Stimulated activated memory B cell treated with anti-CD40 and anti-IgM and Interleukin-4, amounts not matched to agents 10 μg/mL and 1 μg/mL and 100 μg/mL, for 72 hours (primary cell): ENCODE results near the gene STON2.
"Not testable (repeated sequence)": the region's sequence is repeated elsewhere in the genome, so short reads cannot be mapped to it uniquely, and the experiment has no call there.

Experiments used
- ATAC-seq: fragments of 150-1000 bp; cut with Tn5 transposase; 2 replicates; pipeline ENCODE4 v1.10.0; 2021
- H3K27ac Mint-ChIP-seq: one replicate; pipeline ENCODE4 v1.8.0; 2022; ENCODE audit warnings: mild to moderate bottlenecking, mixed read lengths
- H3K27me3 Mint-ChIP-seq: one replicate; pipeline ENCODE4 v1.8.0; 2022; ENCODE audit warnings: mixed read lengths
- H3K36me3 Mint-ChIP-seq: one replicate; pipeline ENCODE4 v1.8.0; 2022; ENCODE audit warnings: mixed read lengths
- H3K4me1 Mint-ChIP-seq: one replicate; pipeline ENCODE4 v1.8.0; 2022; ENCODE audit warnings: mixed read lengths
- H3K4me3 Mint-ChIP-seq: one replicate; pipeline ENCODE4 v1.8.0; 2022; ENCODE audit warnings: mild to moderate bottlenecking, moderate library complexity, mixed read lengths
- H3K9me3 Mint-ChIP-seq: one replicate; pipeline ENCODE4 v1.8.0; 2022; ENCODE audit warnings: mixed read lengths

The STON2 gene

DNA sequence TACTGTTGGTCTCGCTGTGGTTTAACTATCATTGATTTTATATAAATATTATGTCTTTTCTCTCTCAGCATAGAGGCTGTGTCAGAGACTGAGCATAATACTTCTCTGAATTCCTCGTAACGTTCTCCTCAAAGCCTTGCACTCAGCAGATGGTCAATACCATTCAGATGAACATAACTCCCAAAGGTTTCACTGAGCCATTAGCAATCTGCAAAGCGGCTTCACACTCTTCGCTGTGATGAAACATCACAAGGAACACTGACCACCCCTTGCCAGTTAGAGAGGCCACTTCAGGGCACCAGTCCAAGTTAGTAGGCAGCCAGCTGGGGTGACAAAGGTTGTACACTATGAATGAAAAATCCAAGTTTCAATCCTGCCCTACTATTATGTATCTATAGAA, 30.1 kb upstream of the STON2 start:
- H3K27ac Mint-ChIP-seq: no peak overlapping the region
- no peaks in the 10 kb centered on the region for H3K9me3 Mint-ChIP-seq
- peaks cover 9% of the 10 kb centered on the region for H3K4me1 Mint-ChIP-seq
- H3K4me3 Mint-ChIP-seq: no peak overlapping the region
- H3K36me3 Mint-ChIP-seq: no peaks in the 10 kb centered on the region
- ATAC-seq: no peak
- H3K27me3 Mint-ChIP-seq: peaks cover 74% of the 10 kb centered on the region

DNA sequence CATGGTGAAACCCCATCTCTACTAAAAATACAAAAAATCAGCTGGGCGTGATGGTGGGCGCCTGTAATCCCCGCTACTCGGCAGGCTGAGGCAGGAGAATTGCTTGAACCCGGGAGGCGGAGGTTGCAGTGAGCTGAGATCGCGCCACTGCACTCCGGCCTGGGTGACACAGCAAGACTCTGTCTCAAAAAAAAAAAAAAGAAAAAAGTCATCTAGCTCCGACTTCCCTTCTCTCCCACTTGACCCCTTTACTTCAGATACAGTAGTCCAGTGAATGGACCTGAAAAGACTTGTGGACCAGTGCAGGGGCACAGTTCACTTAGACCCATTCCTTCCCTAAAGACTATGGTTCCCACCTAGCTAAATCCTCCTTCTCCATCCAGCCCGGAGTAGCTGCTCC, 29.6 kb upstream of the STON2 start:
- H3K9me3 Mint-ChIP-seq, H3K4me1 Mint-ChIP-seq, H3K4me3 Mint-ChIP-seq, H3K36me3 Mint-ChIP-seq, H3K27ac Mint-ChIP-seq, ATAC-seq: not testable (repeated sequence)
- peaks cover 69% of the 10 kb centered on the region for H3K27me3 Mint-ChIP-seq

DNA sequence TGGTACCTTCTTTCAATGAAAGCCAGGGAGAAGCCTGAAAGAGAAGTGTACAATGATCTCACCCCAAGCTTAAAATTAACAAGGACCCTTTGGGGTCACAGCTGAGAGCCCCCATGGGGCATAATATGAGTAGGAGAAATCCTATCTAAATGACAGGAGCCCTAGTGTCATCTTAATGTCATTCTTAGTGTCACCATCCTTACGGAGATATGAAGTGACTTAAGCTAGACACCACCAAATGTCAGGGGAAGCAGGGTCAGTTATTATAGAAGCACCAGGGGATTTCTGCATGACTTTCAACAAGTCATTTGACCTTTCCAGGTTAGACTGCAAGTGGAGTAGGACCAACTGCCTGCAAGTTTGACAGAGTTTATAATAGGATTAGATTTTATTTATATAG, 28.9 kb upstream of the STON2 start:
- H3K4me1 Mint-ChIP-seq: peaks cover 6% of the 10 kb centered on the region
- H3K27ac Mint-ChIP-seq: no peak overlapping the region
- no peak overlapping the region for H3K4me3 Mint-ChIP-seq
- peaks cover 62% of the 10 kb centered on the region for H3K27me3 Mint-ChIP-seq
- no peaks in the 10 kb centered on the region for H3K36me3 Mint-ChIP-seq
- peak; percentile 74 for ATAC-seq
- no peaks in the 10 kb centered on the region for H3K9me3 Mint-ChIP-seq

DNA sequence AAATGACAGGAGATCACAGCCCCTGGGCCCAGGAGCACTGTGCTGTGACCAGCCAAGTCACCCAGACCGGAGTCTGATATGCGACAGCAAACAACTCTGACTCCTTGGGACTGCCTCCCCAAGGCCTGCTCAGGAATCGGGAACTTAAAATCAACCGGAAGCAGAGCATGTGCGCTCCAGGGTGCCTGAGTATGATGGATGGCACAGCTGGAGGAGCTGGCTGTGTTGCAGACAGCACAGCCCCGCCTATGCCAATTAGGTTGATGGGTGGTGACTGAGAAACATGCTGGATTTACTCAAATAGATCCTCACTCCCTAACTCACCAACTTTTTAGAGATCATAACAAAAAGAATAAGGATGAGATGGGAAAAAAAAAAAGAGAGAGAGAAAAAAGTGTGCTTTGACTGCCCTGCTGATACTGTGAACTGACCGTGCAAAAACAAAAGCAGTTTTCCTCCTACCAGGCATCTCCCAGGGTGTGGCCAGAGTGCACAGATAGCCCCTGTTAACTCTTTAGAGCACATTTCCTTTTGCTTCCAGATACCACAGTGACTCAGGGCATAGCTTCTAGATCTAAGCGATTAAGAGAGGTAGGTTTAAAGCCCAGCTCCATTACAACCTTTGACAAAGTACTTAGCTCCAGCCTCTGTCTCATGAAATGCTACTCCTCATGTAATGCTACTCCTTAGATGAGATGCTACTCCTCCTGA, 27.4 kb upstream of the STON2 start:
- no peak overlapping the region for H3K4me3 Mint-ChIP-seq
- peaks cover 47% of the 10 kb centered on the region for H3K27me3 Mint-ChIP-seq
- no peaks in the 10 kb centered on the region for H3K9me3 Mint-ChIP-seq
- no peaks in the 10 kb centered on the region for H3K36me3 Mint-ChIP-seq
- ATAC-seq: no peak
- H3K27ac Mint-ChIP-seq: no peak overlapping the region
- peaks cover 6% of the 10 kb centered on the region for H3K4me1 Mint-ChIP-seq

DNA sequence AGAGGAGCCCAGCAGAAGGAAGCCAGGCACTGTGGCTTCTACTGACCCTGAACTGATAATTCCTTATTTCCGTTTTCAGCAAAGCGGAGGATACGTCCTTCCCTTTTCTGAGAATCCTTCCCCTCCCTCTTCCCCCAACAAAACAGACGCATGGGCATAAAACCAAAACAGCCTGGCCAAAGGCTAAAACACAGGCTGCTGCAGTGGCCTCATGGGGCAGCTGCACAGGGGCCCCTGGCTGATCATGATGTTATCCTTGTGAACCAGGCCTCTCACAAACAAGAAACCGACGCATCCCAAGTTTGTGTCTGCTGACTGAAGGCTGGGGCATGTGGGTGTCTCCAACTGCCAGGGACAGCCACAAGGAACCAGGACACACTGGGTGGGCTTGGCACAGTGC, 23.4 kb upstream of the STON2 start:
- H3K27me3 Mint-ChIP-seq: peaks cover 26% of the 10 kb centered on the region
- peaks cover 6% of the 10 kb centered on the region for H3K4me1 Mint-ChIP-seq
- peaks cover 6% of the 10 kb centered on the region for H3K9me3 Mint-ChIP-seq
- H3K27ac Mint-ChIP-seq: no peak overlapping the region
- no peak for ATAC-seq
- H3K36me3 Mint-ChIP-seq: no peaks in the 10 kb centered on the region
- no peak overlapping the region for H3K4me3 Mint-ChIP-seq

DNA sequence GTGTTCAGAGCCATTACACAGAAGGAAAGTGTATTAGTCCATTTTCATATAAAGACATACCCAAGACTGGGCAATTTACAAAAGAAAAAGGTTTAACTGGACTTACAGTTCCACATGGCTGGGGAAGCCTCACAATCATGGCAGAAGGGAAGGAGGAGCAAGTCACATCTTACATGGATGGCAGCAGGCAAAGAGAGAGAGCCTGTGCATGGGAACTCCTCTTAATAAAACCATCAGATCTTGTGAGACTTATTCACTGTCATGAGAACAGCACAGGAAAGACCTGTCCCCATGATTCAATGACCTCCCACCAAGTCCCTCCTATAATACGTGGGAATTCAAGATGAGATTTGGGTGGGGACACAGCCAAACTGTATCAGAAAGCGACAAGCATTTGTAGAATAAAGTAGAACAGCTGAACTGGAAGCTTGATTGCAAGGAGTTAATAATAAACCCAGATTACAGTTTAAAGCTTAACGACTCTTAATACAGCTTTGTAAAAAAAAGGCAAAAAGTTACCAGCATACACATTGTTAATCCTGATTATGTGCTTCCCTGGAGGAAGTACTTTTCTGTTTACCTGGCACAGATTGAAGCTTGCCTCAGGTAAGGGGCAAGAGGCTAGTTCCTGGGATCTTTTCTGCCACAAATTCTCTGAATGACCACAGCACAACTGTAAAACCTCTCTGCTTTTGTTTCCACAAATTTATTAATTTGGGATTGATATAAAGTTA, 18.1 kb upstream of the STON2 start:
- Mint-ChIP-seq H3K4me3 (no peak overlapping the region), H3K27ac (no peak overlapping the region), H3K9me3 (peaks cover 14% of the 10 kb centered on the region), H3K4me1 (no peaks in the 10 kb centered on the region), H3K27me3 (no peaks in the 10 kb centered on the region), H3K36me3 (no peaks in the 10 kb centered on the region)
- no peak for ATAC-seq

DNA sequence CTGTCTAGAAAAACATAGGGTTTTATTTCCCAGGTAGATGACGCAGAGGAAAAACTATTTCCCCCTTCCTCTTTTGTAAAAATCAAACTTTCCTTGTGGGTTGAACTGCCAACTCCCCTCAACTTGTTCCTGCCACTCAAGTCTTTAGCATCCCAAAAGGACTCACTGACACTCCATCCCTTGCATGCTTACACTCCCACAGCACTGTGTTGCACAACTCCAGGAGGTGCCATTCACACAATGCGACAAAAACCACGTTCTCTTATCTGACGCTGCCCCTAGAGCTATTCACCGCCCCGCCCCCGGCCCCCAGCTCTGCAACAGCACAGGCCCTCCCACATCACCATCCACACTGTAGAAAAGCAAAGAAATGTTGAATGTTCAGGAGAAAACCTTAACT, 16.9 kb upstream of the STON2 start:
- Mint-ChIP-seq H3K36me3 (no peaks in the 10 kb centered on the region), H3K27me3 (peaks cover 4% of the 10 kb centered on the region), H3K27ac (no peak overlapping the region), H3K4me3 (no peak overlapping the region), H3K9me3 (peaks cover 14% of the 10 kb centered on the region), H3K4me1 (no peaks in the 10 kb centered on the region)
- ATAC-seq: no peak

DNA sequence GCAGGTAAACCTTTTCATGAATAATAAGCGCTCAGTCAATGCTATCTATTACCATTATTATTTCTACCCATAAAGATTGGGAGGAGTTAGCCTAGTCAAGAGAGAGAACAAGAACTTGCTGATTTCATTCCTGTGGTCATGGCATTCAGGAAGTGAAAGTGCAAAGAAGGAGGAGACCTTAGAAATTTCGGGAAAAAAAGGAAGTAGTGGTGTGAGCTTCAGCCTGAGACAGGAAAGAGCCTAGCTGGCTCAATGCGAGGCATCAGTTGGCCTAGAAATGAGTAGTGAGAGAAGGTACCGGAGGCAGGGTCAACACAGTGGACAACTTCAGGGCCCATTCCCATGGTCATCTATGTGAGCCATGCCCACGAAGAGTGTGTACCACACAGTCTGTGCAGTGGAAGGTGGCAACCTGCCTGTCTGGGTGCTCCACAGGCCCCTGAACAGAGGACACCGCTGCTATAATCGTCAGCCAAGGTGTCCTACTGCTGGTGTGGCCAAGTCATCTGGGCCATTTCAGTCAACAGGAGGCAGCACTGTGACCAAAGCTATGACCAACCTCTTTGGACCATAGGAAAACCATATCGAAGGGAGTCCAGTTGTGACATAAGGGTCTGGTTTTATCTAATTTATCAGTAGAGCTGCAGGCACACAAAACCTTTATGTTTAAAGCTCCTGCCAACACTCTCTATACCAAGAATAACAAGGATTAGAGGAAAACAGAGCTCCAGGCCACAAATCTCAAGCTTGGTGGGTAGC, 16.2 kb upstream of the STON2 start:
- Mint-ChIP-seq H3K9me3 (peaks cover 15% of the 10 kb centered on the region), H3K36me3 (no peaks in the 10 kb centered on the region), H3K27me3 (peaks cover 10% of the 10 kb centered on the region), H3K4me3 (no peak overlapping the region), H3K27ac (no peak overlapping the region), H3K4me1 (no peaks in the 10 kb centered on the region)
- no peak for ATAC-seq

DNA sequence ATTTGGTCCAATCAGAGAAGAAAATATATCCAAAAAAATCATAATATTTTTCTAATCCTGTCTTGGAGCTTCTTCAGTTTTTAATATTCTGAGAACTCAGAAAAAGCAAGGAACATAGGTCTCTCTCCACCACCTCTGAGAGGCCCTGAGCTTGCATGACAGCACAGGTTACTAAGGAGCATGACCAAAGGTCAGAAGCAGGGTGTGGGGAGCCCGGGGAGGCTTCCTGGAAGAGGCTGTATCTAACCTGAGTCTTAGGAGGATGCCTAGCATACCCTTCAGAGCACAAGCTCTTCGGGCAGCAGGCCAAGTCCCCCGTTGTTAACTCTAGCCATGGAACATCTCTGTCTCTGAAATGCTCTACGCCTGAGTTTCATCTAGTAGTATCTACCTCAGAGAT, 15.7 kb upstream of the STON2 start:
- Mint-ChIP-seq H3K36me3 (no peaks in the 10 kb centered on the region), H3K9me3 (peaks cover 12% of the 10 kb centered on the region), H3K4me1 (no peaks in the 10 kb centered on the region), H3K27me3 (peaks cover 16% of the 10 kb centered on the region), H3K27ac (no peak overlapping the region), H3K4me3 (no peak overlapping the region)
- ATAC-seq: no peak

DNA sequence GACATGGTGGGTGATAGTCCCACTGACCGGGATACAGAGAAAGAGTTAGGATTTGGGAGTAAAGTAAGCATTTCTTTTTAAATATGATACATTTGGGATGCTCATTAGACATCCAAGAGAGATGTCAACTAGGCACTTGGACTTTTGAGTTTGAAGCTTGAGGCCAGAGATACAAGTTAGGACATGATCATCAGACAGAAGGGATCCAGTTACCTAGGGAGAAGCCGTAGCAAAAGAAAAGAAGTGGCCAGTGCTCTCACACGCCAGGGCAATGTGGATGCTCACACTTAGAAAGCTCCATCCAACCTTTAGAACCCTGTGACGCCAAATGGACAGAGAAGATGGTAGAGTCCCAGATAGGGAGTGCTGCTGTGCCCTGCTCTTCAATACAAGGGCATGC, 14.0 kb upstream of the STON2 start:
- Mint-ChIP-seq H3K9me3 (peaks cover 12% of the 10 kb centered on the region), H3K4me1 (no peaks in the 10 kb centered on the region), H3K27me3 (peaks cover 20% of the 10 kb centered on the region), H3K36me3 (no peaks in the 10 kb centered on the region), H3K27ac (no peak overlapping the region), H3K4me3 (no peak overlapping the region)
- no peak for ATAC-seq

DNA sequence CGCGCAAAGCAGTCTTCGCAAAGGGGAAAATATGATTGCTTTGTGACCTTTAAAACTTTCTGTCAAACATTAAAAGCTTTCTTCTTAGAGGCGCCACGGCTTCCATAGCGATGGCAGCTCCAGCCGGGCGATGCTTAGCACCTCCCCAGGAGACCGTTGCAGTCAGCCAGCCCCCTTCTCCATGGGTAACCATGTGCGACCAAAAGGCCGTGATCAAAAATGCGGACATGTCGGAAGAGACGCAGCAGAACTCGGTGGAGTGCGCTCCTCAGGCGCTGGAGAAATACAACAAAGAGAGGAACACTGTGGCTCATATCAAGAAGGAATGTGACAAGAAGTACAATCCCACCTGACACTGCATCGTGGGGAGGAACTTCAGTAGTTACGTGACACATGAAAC, 12.7 kb upstream of the STON2 start:
- no peak for ATAC-seq

DNA sequence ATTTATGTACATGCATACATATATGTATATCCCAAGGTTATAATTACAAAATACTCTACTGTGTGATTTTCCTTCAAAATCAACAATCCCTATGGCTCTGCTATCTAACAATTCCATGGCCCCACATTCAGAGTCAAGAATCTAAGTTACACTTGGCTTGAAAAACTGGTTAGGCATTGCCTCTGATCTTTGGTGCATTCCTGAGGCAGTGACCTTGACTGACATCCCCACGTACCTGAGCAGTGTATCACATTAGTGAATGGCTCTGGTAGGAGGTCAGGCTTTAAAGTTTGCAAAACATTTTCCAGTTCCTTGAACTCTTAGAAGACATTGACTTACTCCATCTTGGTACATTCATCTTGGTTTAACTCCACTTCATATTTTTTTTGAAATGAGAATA, 8.5 kb upstream of the STON2 start:
- H3K36me3 Mint-ChIP-seq: no peaks in the 10 kb centered on the region
- peaks cover 44% of the 10 kb centered on the region for H3K27me3 Mint-ChIP-seq
- no peak overlapping the region for H3K27ac Mint-ChIP-seq
- no peaks in the 10 kb centered on the region for H3K4me1 Mint-ChIP-seq
- no peak overlapping the region for H3K4me3 Mint-ChIP-seq
- H3K9me3 Mint-ChIP-seq: peaks cover 8% of the 10 kb centered on the region
- ATAC-seq: no peak

More for the DNA sequence above, 12.7 kb upstream of the STON2 start:
- Mint-ChIP-seq H3K36me3 (no peaks in the 10 kb centered on the region), H3K9me3 (peaks cover 12% of the 10 kb centered on the region), H3K27ac (no peak overlapping the region), H3K4me3 (no peak overlapping the region), H3K4me1 (no peaks in the 10 kb centered on the region), H3K27me3 (peaks cover 20% of the 10 kb centered on the region)

DNA sequence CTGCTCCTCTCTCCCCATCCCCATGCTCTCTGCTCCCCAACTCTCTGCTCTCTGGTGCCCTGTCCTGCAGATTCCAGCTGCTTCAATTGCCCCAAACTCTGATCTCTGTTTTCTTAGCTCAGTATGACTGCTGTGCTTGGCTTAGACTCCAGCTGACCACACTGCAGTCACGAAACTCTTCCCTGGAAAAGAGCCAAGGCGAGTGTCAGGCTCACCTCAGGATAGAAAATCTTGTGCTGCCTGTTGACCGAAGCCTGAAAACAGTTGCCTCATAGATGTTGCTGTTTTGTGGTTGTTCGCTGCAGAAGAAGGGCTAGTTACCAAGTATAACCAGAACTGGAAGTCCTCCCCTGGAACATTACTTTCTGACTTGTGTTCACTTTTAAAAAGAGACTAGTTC, 6.7 kb upstream of the STON2 start:
- H3K36me3 Mint-ChIP-seq: no peaks in the 10 kb centered on the region
- peaks cover 39% of the 10 kb centered on the region for H3K27me3 Mint-ChIP-seq
- H3K9me3 Mint-ChIP-seq: peaks cover 7% of the 10 kb centered on the region
- no peak overlapping the region for H3K27ac Mint-ChIP-seq
- no peak for ATAC-seq
- no peaks in the 10 kb centered on the region for H3K4me1 Mint-ChIP-seq
- H3K4me3 Mint-ChIP-seq: no peak overlapping the region

DNA sequence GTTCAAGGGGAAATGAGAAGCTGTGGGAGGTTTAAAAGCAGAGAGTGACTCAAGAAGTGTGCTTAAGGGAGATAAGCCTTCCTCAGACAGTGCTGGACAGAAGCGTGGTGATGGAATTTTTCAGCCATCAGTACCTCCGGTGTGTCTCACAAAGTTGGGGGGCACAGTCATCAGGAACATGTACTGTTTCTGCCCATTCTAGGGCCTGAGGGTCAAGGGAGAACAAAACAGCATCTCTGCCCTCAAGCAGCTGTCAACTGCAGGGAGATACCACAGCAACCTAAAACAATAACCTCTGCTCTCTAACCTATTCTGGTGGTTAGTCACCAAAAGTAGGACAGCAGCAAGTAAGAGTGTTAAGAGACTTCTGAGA, 2.0 kb upstream of the STON2 start:
- Mint-ChIP-seq H3K4me1 (no peaks in the 10 kb centered on the region), H3K27ac (no peak overlapping the region), H3K9me3 (peaks cover 4% of the 10 kb centered on the region), H3K36me3 (no peaks in the 10 kb centered on the region), H3K27me3 (peaks cover 23% of the 10 kb centered on the region), H3K4me3 (no peak overlapping the region)
- peak; percentile 55 for ATAC-seq

DNA sequence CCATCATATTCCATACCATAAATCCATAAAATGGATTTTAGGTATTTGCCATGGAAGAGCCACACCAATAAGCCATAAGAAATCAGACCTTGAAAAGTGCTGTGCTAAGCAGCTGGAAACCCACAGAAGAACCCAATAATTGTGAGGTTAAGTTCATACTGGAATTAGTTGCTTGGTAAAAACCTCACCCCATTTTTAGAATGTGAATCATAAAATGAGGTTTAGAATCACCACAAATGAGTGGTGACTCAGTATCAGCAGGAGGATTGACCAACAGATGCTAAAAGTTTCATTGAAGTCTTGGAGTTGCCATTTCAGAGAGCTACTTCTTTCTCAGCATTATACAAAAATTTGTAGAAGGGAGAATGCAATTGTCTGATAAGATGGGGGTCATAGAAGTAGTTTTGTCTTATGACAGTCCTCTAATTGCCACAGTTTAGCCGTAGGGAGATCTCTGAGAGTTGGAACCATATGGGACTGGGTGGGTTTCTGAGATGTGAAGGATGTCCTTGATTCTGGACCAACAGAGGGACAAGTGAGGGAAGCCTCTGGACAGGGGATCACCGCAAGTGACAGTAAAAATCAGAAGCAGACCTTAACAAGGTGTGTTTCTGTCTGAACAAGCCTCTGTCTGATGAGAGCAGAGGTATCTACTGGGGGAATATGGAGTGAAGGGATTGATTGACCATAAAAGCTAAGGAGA, 1.4 kb upstream of the STON2 start:
- Mint-ChIP-seq H3K4me3 (no peak overlapping the region), H3K27ac (no peak overlapping the region), H3K27me3 (peaks cover 18% of the 10 kb centered on the region), H3K9me3 (peaks cover 4% of the 10 kb centered on the region), H3K4me1 (no peaks in the 10 kb centered on the region), H3K36me3 (no peaks in the 10 kb centered on the region)
- ATAC-seq: peak; percentile 22
